HepG2 (cell line): Measurements from ENCODE around the gene SYCP2L. TPM values are rescaled to one million over a fixed set of nuclear protein-coding genes. Genes with fewer than 3 reads are reported as not detected.

Experiments used
- ATAC-seq: fragments of 200-7000 bp; cut with Tn5 transposase; 3 replicates; pipeline ENCODE4 v1.9.1; 2020; ENCODE audit warnings: mild to moderate bottlenecking, moderate library complexity
- BruUV-seq: library from RNA; stranded (reverse); fragments of 400-500 nt; replicated peaks from 2 replicates; lab custom pipeline; 2021; lab: Mats Ljungman, UMichigan
- CTCF ChIA-PET: fragments of 300-600 bp; formaldehyde crosslinking; extraction: SDS; loops from one replicate; lab custom pipeline; 2021; ENCODE audit warnings: low total read pairs, inconsistent platforms, low intra/inter-chr PET ratio; lab: Yijun Ruan, JAX
- POLR2A ChIA-PET: fragments of 350-600 bp; sonication (Branson Sonifier 250); formaldehyde crosslinking; loops from one replicate; lab custom pipeline; 2020; ENCODE audit warnings: antibody characterized with exemption, inconsistent platforms; lab: Yijun Ruan, JAX
- DNase-seq: peaks from one replicate; pipeline ENCODE4 v3.0.0-alpha.2; 2015; ENCODE audit warnings: low spot score
- FAIRE-seq: peaks from 3 replicates; lab custom pipeline; 2011; peaks lifted over from hg19 to GRCh38; lab: Jason Lieb, UNC
- H2AFZ ChIP-seq: one replicate; pipeline ENCODE4 v1.6.1; 2011; ENCODE audit warnings: low read length, inconsistent platforms
- H3K27ac ChIP-seq: fragments of 300-600 bp; 3 replicates; pipeline ENCODE4 v1.8.0; 2011; ENCODE audit warnings: mixed run types, mild to moderate bottlenecking, mixed read lengths, low read length, inconsistent platforms; ENCODE audit not compliant: insufficient read depth; ENCODE audit errors: extremely low read length
- H3K27me3 ChIP-seq, 2 experiments: fragments of 200-600 bp in 1 of 2; 2 replicates in 1 of 2; 3 replicates in 1 of 2; pipeline versions ENCODE4 v1.6.0 to v1.8.0; 2011; ENCODE audit warnings: low read length in 2 of 2, mild to moderate bottlenecking in 2 of 2, moderate library complexity in 2 of 2, inconsistent platforms in 1 of 2; ENCODE audit not compliant: insufficient read depth in 2 of 2, control insufficient read depth in 1 of 2
- H3K36me3 ChIP-seq, 2 experiments: fragments of 200-600 bp in 1 of 2; replicated peaks in 1 of 2; 2 replicates in 1 of 2; 3 replicates in 1 of 2; pipeline versions ENCODE4 v1.5.1 to v1.8.0; 2011; ENCODE audit warnings: low read length in 2 of 2, inconsistent platforms in 1 of 2; ENCODE audit not compliant: insufficient read depth in 2 of 2, control insufficient read depth in 1 of 2
- H3K4me1 ChIP-seq: 2 replicates; pipeline ENCODE4 v1.5.1; 2012; ENCODE audit warnings: low read length, inconsistent platforms; ENCODE audit not compliant: insufficient read depth
- H3K4me2 ChIP-seq: 2 replicates; pipeline ENCODE4 v1.6.0; 2011; ENCODE audit warnings: low read depth, low read length, inconsistent platforms
- H3K4me3 ChIP-seq, 3 experiments: fragments of 200-600 bp in 1 of 3; sonication (generic), shearing (Covaris generic) in 1 of 3; replicated peaks in 1 of 3; 2 replicates each; pipeline ENCODE4 v1.5.1; 2011 to 2016; ENCODE audit warnings: low read length in 3 of 3, inconsistent platforms in 2 of 3, low read depth in 2 of 3, mild to moderate bottlenecking in 2 of 3, control low read depth in 1 of 3, mixed read lengths in 1 of 3; ENCODE audit not compliant: insufficient read depth in 1 of 3
- H3K79me2 ChIP-seq: one replicate; pipeline ENCODE4 v1.6.1; 2011; ENCODE audit warnings: low read length, inconsistent platforms; ENCODE audit not compliant: insufficient read depth
- H3K9ac ChIP-seq: 2 replicates; pipeline ENCODE4 v1.6.0; 2011; ENCODE audit warnings: mild to moderate bottlenecking, low read depth, low read length, inconsistent platforms; ENCODE audit not compliant: insufficient read depth
- H3K9me3 ChIP-seq: 2 replicates; pipeline ENCODE4 v1.5.1; 2012; ENCODE audit warnings: mild to moderate bottlenecking, low read length
- H4K20me1 ChIP-seq: 2 replicates; pipeline ENCODE4 v1.6.0; 2011; ENCODE audit warnings: inconsistent platforms, mild to moderate bottlenecking, low read length, moderate library complexity; ENCODE audit not compliant: insufficient read depth
- ATF7-NPFF ChIP-seq: sonication (generic); formaldehyde crosslinking; IDR thresholded peaks from 2 replicates; pipeline ENCODE4 v1.8.1; 2023; ENCODE audit warnings: mild to moderate bottlenecking, low read depth, missing genetic modification reagents, moderate library complexity
- BRD4 ChIP-seq: sonication (generic); formaldehyde crosslinking; IDR thresholded peaks from 2 replicates; pipeline ENCODE4 v1.4.0; 2020; ENCODE audit warnings: missing genetic modification reagents
- CHCHD3 ChIP-seq: sonication (generic); formaldehyde crosslinking; IDR thresholded peaks from 2 replicates; pipeline ENCODE4 v1.8.0; 2022; ENCODE audit warnings: mild to moderate bottlenecking, missing genetic modification reagents, moderate library complexity
- DNMT1 ChIP-seq: sonication (generic); formaldehyde crosslinking; IDR thresholded peaks from 2 replicates; pipeline ENCODE4 v1.5.1; 2020; ENCODE audit warnings: mild to moderate bottlenecking, missing genetic modification reagents
- DPF2 ChIP-seq: sonication (generic); formaldehyde crosslinking; IDR thresholded peaks from 2 replicates; pipeline ENCODE4 v1.4.0; 2020; ENCODE audit warnings: mild to moderate bottlenecking, low read depth, missing genetic modification reagents, borderline replicate concordance
- ESRRA ChIP-seq: sonication (generic); formaldehyde crosslinking; IDR thresholded peaks from 2 replicates; pipeline ENCODE4 v1.5.1; 2020; ENCODE audit warnings: mild to moderate bottlenecking, low read depth, missing genetic modification reagents
- HNF4A ChIP-seq: sonication (generic); formaldehyde crosslinking; IDR thresholded peaks from 2 replicates; pipeline ENCODE4 v1.4.0; 2020; ENCODE audit warnings: missing genetic modification reagents
- HNF4G ChIP-seq, 2 experiments: sonication (generic) in 1 of 2; formaldehyde crosslinking in 1 of 2; IDR thresholded peaks; 2 replicates each; pipeline versions ENCODE4 v1.4.0 to v1.6.1; 2011 to 2020; ENCODE audit warnings: borderline replicate concordance in 2 of 2, low read depth in 2 of 2, mild to moderate bottlenecking in 2 of 2, low read length in 1 of 2, missing genetic modification reagents in 1 of 2, moderate library complexity in 1 of 2
- IRF2 ChIP-seq: IDR thresholded peaks from 2 replicates; pipeline ENCODE4 v1.6.1; 2018; ENCODE audit warnings: missing genetic modification reagents, missing compliant biosample characterization
- NPAS2 ChIP-seq: sonication (generic); formaldehyde crosslinking; IDR thresholded peaks from 2 replicates; pipeline ENCODE4 v1.8.0; 2022; ENCODE audit warnings: mild to moderate bottlenecking, missing genetic modification reagents, borderline replicate concordance
- SALL1 ChIP-seq: sonication (generic); formaldehyde crosslinking; IDR thresholded peaks from 2 replicates; pipeline ENCODE4 v1.8.0; 2022; ENCODE audit warnings: mild to moderate bottlenecking, missing genetic modification reagents
- SRF ChIP-seq: IDR thresholded peaks from 2 replicates; pipeline ENCODE4 v1.6.1; 2011; ENCODE audit warnings: mild to moderate bottlenecking, low read depth, low read length, moderate library complexity
- SRSF9 ChIP-seq: fragments of 200-400 bp; formaldehyde crosslinking; IDR thresholded peaks from 2 replicates; pipeline ENCODE4 v1.6.1; 2018; ENCODE audit warnings: borderline replicate concordance, mild to moderate bottlenecking, low read depth, low read length; ENCODE audit not compliant: insufficient read depth, poor library complexity, severe bottlenecking
- TEAD3 ChIP-seq: optimal IDR thresholded peaks from 2 replicates; pipeline ENCODE3; 2016; ENCODE audit warnings: borderline replicate concordance
- TMF1 ChIP-seq: sonication (generic); formaldehyde crosslinking; IDR thresholded peaks from 2 replicates; pipeline ENCODE4 v1.8.1; 2022; ENCODE audit warnings: low read depth, missing genetic modification reagents
- ZMYM4 ChIP-seq: sonication (generic); formaldehyde crosslinking; IDR thresholded peaks from 2 replicates; pipeline ENCODE4 v1.8.1; 2023; ENCODE audit warnings: mild to moderate bottlenecking, missing genetic modification reagents
- ZNF230 ChIP-seq: sonication (generic); formaldehyde crosslinking; IDR thresholded peaks from 2 replicates; pipeline ENCODE4 v1.4.0; 2020; ENCODE audit warnings: mild to moderate bottlenecking, missing genetic modification reagents
- ZNF484 ChIP-seq: sonication (generic); formaldehyde crosslinking; IDR thresholded peaks from 2 replicates; pipeline ENCODE4 v1.5.1; 2020; ENCODE audit warnings: mild to moderate bottlenecking, low read depth, missing genetic modification reagents, borderline replicate concordance
- ZNF569 ChIP-seq: sonication (generic); formaldehyde crosslinking; IDR thresholded peaks from 2 replicates; pipeline ENCODE4 v1.5.0; 2020; ENCODE audit warnings: mild to moderate bottlenecking, missing genetic modification reagents, moderate library complexity, borderline replicate concordance
- ZNF775 ChIP-seq: sonication (generic); formaldehyde crosslinking; IDR thresholded peaks from 2 replicates; pipeline ENCODE4 v1.4.0; 2020; ENCODE audit warnings: missing genetic modification reagents, mild to moderate bottlenecking, moderate library complexity, borderline replicate concordance
- WGBS: methylation state at CpG from one replicate; pipeline ENCODE4 v1.1.6; 2017; ENCODE audit warnings: low lambda C conversion rate; 5-methylcytosine and 5-hydroxymethylcytosine counted together
- in situ Hi-C: cut with HindIII; loops from 2 replicates; pipeline ENCODE4 v1.10.0; 2017; ENCODE audit warnings: low pct_unique_long_range_greater_than_20kb; ENCODE audit not compliant: extremely low pct_ligation_motif_present
- intact Hi-C: fragments of 100-400 bp; cut with micrococcal nuclease; formaldehyde crosslinking; loops from one replicate; pipeline ENCODE4 v1.10.0; 2022; ENCODE audit not compliant: unreplicated experiment
- polyA plus RNA-seq, 8 experiments: library from polyadenylated mRNA; depleted of rRNA in 3 of 8; stranded (reverse) in 7 of 8; unstranded in 1 of 8; fragments of >200 nt; fragmentation: Illumina TruSeq in 4 of 8; extraction: Trizol in 4 of 8; gene quantifications; 2 replicates each; pipeline versions ENCODE4 v1.2.1 to v1.2.3, GENCODE V29; 2011 to 2016; ENCODE audit warnings: low read depth in 4 of 8, missing spikeins in 1 of 8, mixed read lengths in 1 of 8; ENCODE audit not compliant: insufficient read depth in 1 of 8
- total RNA-seq, 5 experiments: library from RNA; depleted of rRNA; stranded (reverse); fragments of >200 nt; fragmentation: Illumina TruSeq; extraction: Trizol; gene quantifications; 2 replicates each; pipeline ENCODE4 v1.2.3, GENCODE V29; 2016; ENCODE audit warnings: low read depth in 1 of 5
- TF ChIP-seq, protein P1 (sequence below): sonication (generic); formaldehyde crosslinking; IDR thresholded peaks from 2 replicates; pipeline ENCODE4 v1.8.1; 2023; ENCODE audit warnings: mild to moderate bottlenecking, missing genetic modification reagents
- TF ChIP-seq, protein P2 (sequence below): IDR thresholded peaks from 2 replicates; pipeline ENCODE4 v1.6.1; 2016; ENCODE audit warnings: mild to moderate bottlenecking, missing biosample characterization, missing genetic modification reagents
- TF ChIP-seq, protein P3 (sequence below): sonication (generic); formaldehyde crosslinking; IDR thresholded peaks from 2 replicates; pipeline ENCODE4 v1.4.0; 2020; ENCODE audit warnings: missing genetic modification reagents, borderline replicate concordance

SYCP2L gene
- total and polyA plus RNA-seq, 2 of the 13 experiments (the other 11 are each of a cell fraction or from before 2014, with no cell fraction given): 0.22 to 0.54 TPM

DNA sequence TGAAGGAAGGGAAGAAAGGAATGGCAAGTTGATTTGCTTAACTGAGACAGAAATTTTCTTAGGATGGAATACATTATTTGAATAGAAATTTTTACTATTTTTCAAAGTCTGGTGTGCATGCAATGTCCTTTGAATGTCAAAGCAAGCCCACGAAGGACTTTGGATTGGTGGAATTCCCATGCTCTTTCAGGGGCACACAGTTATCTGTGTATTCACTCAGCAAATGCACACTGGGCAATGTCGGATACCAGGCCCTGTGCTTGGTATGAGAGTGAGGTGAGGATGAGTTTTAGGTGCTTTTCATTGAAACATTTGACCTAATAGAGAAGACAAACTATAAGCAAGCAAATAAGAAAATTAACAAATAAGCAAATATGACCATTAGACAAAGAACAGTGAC, 73.3 kb downstream of the SYCP2L start:
- Histone ChIP-seq H3K9ac (no peak overlapping the region), H3K36me3 (no peaks in the 10 kb centered on the region), H3K4me1 (peaks cover 66% of the 10 kb centered on the region), H3K9me3 (no peaks in the 10 kb centered on the region), H2AFZ (no peak overlapping the region), H3K79me2 (no peaks in the 10 kb centered on the region), H3K4me3 (no peak overlapping the region), H4K20me1 (no peaks in the 10 kb centered on the region), H3K27me3 (no peaks in the 10 kb centered on the region), H3K4me2 (no peak overlapping the region), H3K27ac (no peak overlapping the region)
- intact Hi-C loops (no loop called here), in situ Hi-C loops (no loop called here)
- DNase-seq (peak; percentile 29), ATAC-seq (peak; percentile 46; the same call in 2 of the 3 replicates), FAIRE-seq (no peak)
- no TSS peak for BruUV-seq
- 8% methylated on average over 2 of the region's 2 CpGs for WGBS
- ChIA-PET POLR2A (interaction anchor here (0.7 kb wide), 1 partner anchor 52 kb away, joined by 3 read pairs; no protein-coding TSS in a partner anchor), CTCF (interaction anchor here (1.2 kb wide), 1 partner anchor 84 kb away, joined by 3 read pairs; the partner anchor contains the start of gene ELOVL2)
- TF ChIP-seq ZNF775 (CRISPR knock-in tag): no peak
- TF ChIP-seq NPAS2: no peak
- TF ChIP-seq, protein P1, sequence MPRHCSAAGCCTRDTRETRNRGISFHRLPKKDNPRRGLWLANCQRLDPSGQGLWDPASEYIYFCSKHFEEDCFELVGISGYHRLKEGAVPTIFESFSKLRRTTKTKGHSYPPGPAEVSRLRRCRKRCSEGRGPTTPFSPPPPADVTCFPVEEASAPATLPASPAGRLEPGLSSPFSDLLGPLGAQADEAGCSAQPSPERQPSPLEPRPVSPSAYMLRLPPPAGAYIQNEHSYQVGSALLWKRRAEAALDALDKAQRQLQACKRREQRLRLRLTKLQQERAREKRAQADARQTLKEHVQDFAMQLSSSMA (CRISPR knock-in tag): no peak
- no peak for TF ChIP-seq DNMT1 (CRISPR knock-in tag)
- TF ChIP-seq, protein P2, sequence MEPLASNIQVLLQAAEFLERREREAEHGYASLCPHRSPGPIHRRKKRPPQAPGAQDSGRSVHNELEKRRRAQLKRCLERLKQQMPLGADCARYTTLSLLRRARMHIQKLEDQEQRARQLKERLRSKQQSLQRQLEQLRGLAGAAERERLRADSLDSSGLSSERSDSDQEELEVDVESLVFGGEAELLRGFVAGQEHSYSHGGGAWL (CRISPR knock-in tag): no peak
- no peak for TF ChIP-seq SRSF9
- no peak for TF ChIP-seq ZNF484 (CRISPR knock-in tag)
- TF ChIP-seq ESRRA (CRISPR knock-in tag): peak; percentile 58; the same call in 1 of the 2 replicates
- TF ChIP-seq HNF4G (IDR thresholded peaks at IDR 0.05; ENCODE audit: borderline replicate concordance, low read depth, low read length): peak; percentile 58
- no peak for TF ChIP-seq HNF4G (CRISPR knock-in tag; IDR thresholded peaks at IDR 0.05; ENCODE audit: borderline replicate concordance, low read depth)
- TF ChIP-seq, protein P3, sequence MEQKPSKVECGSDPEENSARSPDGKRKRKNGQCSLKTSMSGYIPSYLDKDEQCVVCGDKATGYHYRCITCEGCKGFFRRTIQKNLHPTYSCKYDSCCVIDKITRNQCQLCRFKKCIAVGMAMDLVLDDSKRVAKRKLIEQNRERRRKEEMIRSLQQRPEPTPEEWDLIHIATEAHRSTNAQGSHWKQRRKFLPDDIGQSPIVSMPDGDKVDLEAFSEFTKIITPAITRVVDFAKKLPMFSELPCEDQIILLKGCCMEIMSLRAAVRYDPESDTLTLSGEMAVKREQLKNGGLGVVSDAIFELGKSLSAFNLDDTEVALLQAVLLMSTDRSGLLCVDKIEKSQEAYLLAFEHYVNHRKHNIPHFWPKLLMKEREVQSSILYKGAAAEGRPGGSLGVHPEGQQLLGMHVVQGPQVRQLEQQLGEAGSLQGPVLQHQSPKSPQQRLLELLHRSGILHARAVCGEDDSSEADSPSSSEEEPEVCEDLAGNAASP (CRISPR knock-in tag): no peak
- TF ChIP-seq IRF2 (CRISPR knock-in tag): 0 out of 2 replicates have a peak, but pooled peaks have one; percentile 17
- TF ChIP-seq ATF7-NPFF (CRISPR knock-in tag): no peak
- no peak for TF ChIP-seq SRF
- TF ChIP-seq ZNF569: no peak
- no peak for TF ChIP-seq ZNF230
- no peak for TF ChIP-seq BRD4 (CRISPR knock-in tag)
- TF ChIP-seq TMF1 (CRISPR knock-in tag): no peak
- no peak for TF ChIP-seq CHCHD3 (CRISPR knock-in tag)
- TF ChIP-seq HNF4A (CRISPR knock-in tag): peak; percentile 79
- TF ChIP-seq TEAD3 (CRISPR knock-in tag): peak; percentile 74
- no peak for TF ChIP-seq DPF2
- peak; percentile 36; the same call in 1 of the 2 replicates for TF ChIP-seq SALL1 (CRISPR knock-in tag)
- peak; percentile 20; the same call in 1 of the 2 replicates for TF ChIP-seq ZMYM4 (CRISPR knock-in tag)
